Stimulated activated CD8-positive, alpha-beta memory T cell treated with anti-CD3 and anti-CD28 coated beads, Interleukin-7, amount 100 ng/mL, for 4 hours (primary cell): ENCODE measurements around the gene ACACB.

Experiments
- DNase-seq, 2 donors: peaks; one replicate each; pipeline ENCODE4 v3.0.0-alpha.2; 2020; ENCODE audit warnings: low read depth in 2 of 2

Gene ACACB

GRCh38 chr12:109212460-109213115, 96.2 kb downstream of the ACACB start:
- no peak for DNase-seq

- no peak for DNase-seq
These were observed 97.7 kb downstream of the ACACB start for GRCh38 chr12:109214131-109214530.

- no peak for DNase-seq
These were observed 102.6 kb downstream of the ACACB start for GRCh38 chr12:109218996-109219395.

GRCh38 chr12:109219938-109220337, 103.6 kb downstream of the ACACB start:
- no peak for DNase-seq

- no peak for DNase-seq
These were observed 105.0 kb downstream of the ACACB start for GRCh38 chr12:109221277-109221931.

- DNase-seq: no peak
These were observed 105.7 kb downstream of the ACACB start for GRCh38 chr12:109222062-109222461.

GRCh38 chr12:109222496-109222895, 106.1 kb downstream of the ACACB start:
- DNase-seq: no peak

- no peak for DNase-seq
These were observed 106.8 kb downstream of the ACACB start for GRCh38 chr12:109223211-109223610.

- no peak for DNase-seq
These were observed 107.5 kb downstream of the ACACB start for GRCh38 chr12:109223868-109224267.

- no peak for DNase-seq
These were observed 112.3 kb downstream of the ACACB start for GRCh38 chr12:109228664-109229063.

GRCh38 chr12:109230193-109230592, 113.8 kb downstream of the ACACB start:
- no peak for DNase-seq

GRCh38 chr12:109232731-109233130, 116.3 kb downstream of the ACACB start:
- no peak for DNase-seq

- no peak for DNase-seq
These were observed 117.6 kb downstream of the ACACB start for GRCh38 chr12:109234012-109234411.

GRCh38 chr12:109236257-109236656, 119.9 kb downstream of the ACACB start:
- DNase-seq: no peak

- no peak for DNase-seq
These were observed 122.8 kb downstream of the ACACB start for GRCh38 chr12:109239179-109239578.

GRCh38 chr12:109239691-109240090, 123.3 kb downstream of the ACACB start:
- no peak for DNase-seq

GRCh38 chr12:109240365-109240764, 124.0 kb downstream of the ACACB start:
- DNase-seq: no peak

- DNase-seq: no peak
These were observed 125.5 kb downstream of the ACACB start for GRCh38 chr12:109241936-109242335.

- no peak for DNase-seq
These were observed 127.7 kb downstream of the ACACB start for GRCh38 chr12:109244073-109244472.

- DNase-seq: no peak
These were observed 129.8 kb downstream of the ACACB start for GRCh38 chr12:109246221-109246620.

- no peak for DNase-seq
These were observed 131.7 kb downstream of the ACACB start for GRCh38 chr12:109247831-109248654.

- DNase-seq: no peak
These were observed 134.1 kb downstream of the ACACB start for GRCh38 chr12:109250523-109250922.

GRCh38 chr12:109252799-109253198, 136.4 kb downstream of the ACACB start:
- no peak for DNase-seq
